Stimulated activated CD8-positive, alpha-beta memory T cell treated with anti-CD3 and anti-CD28 coated beads, Interleukin-4, amount 100 ng/mL, for 24 hours (primary cell): ENCODE results near the gene PDK3.

ENCODE experiments used
- DNase-seq: peaks from one replicate; pipeline ENCODE4 v3.0.0-alpha.2; 2020; ENCODE audit warnings: low read depth

The PDK3 gene

DNA sequence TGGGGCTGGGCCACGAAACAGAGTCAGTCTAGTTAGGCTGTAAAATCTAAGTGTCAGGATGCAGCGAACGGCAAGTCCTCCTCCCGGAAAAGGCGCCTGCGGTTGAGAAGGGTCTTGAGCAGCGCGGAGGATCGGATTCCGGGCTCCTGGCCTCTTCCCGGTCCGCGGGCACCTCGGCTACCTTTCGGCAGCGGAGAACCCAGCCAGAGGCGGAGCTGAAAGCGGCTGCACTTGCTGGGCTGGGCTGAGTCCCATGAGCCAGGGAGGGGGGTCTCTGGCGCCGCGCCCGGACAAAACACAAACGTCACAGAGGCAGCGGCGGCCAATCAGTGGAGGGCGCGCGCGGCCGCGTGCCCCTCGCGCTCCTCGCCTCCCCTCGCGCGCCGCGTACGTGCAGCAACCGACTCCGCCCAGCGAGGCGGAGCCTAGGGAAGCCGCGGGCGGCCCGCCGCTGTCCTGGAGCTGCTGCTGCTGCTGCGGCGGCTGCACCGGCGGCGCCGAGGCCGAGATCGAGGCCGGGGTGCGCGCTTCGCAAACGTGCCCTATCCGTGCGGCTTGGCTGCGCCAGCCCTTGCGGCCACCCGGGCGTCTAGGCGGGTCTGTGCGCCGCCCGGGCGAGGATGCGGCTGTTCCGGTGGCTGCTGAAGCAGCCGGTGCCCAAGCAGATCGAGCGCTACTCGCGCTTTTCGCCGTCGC, at the start of gene PDK3:
Gene PDK3 (plus strand): TSS at position 451 of the 696 bp plus-strand sequence. CDS start 170 bp downstream, at position 621.
- DNase-seq = peak; percentile 76

DNA sequence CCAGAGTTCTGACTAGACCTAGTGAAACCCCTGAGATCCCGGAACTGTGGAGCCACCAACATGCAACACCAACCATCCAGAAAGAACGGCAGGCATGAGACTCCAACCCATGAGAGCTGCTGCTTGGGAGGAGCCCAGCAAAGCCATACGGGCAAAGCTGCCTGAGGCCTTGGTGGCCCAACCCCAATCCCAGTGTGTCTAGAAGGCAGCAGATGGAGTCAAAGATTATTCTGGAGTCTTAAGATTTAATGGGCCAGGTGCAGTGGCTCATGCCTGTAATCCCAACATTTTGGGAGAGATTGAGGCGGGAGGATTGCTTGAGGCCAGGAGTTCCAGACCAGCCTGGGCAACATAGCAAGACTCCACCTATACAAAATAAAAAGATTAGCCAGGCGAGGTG, 49.2 kb upstream of the PDK3 start:
- no peak for DNase-seq

DNA sequence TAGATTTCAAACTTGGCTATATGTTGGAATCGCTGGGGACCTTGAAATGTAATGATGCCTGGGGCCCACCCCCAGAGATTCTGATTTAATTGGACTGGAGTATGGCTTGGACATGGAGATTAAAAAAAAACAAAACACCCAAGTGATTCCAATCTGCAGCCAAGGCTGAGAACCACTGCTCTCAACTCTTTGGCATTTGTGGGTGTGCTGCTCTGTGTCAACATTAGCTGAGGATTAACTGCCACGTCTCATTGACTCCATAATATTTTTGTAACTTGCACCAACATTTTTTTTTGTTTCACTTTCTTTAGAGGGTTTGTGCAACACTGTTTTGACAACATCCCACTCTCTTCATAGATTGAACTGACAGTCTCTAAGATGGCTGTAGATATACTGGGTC, 41.1 kb upstream of the PDK3 start:
- DNase-seq = no peak

DNA sequence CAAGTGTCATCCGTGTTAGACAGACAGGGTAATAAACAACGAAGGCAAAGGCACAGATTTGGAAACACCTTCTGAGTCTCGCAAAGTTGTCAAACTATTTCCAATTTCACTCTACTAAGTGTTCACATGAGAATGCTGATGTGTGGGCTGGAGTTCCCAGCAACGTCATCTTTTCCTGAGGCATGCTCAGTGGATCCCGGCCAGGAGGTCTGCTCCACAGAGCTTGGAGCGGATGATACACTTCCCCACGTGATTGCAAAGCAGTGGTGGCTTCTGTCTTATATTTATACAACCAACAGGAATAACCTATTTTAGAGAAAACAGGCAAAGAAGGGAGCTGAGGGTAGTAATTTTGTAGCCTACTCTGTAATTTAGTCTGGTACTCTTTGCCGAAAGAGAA, 40.1 kb upstream of the PDK3 start:
- DNase-seq = no peak

DNA sequence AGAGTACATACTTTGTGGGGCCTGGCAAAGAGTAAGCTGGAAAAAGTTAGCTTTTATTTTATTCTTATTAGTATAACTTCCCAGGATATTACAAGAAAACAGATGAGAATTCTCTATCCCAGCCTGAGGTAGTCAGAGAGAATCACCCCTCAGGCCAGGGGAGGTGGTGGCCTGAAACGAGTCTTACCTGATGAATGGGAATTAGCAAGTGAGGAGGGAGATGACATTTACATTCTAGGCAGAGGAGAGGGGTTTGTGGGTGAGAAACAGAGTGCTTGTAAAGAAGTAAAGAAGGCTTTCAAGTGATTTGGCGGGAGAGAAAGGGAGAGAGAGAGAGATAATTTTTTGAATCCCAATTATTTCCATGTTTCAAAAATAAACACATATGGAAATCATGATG, 39.3 kb upstream of the PDK3 start:
- DNase-seq = no peak

DNA sequence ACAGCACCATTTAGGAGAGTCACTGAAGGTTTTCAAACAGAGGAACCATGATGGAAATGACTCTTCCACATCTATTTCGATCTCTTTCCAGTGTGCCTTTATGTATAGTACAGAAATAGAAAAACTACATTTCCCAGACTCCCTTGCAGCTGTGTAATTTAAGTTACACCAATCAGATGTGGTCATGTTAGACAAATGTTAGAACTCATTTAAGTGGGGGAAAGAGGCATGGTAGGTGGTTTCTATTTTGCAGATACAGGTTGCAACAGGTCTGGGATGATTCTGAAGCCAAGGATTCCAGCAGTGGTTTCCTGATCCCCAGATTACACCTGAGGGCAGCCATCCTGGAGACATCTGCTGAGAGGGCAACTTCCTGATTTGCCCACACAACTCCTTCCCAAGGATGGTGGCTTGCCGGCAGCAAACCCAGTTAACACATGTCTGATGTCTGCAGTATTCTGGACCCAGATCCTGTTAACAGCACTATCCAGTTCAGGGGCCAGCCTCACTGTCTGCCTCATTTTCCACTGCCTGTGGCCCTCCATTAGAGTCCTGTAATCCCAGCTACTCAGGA, 38.7 kb upstream of the PDK3 start:
- no peak for DNase-seq

DNA sequence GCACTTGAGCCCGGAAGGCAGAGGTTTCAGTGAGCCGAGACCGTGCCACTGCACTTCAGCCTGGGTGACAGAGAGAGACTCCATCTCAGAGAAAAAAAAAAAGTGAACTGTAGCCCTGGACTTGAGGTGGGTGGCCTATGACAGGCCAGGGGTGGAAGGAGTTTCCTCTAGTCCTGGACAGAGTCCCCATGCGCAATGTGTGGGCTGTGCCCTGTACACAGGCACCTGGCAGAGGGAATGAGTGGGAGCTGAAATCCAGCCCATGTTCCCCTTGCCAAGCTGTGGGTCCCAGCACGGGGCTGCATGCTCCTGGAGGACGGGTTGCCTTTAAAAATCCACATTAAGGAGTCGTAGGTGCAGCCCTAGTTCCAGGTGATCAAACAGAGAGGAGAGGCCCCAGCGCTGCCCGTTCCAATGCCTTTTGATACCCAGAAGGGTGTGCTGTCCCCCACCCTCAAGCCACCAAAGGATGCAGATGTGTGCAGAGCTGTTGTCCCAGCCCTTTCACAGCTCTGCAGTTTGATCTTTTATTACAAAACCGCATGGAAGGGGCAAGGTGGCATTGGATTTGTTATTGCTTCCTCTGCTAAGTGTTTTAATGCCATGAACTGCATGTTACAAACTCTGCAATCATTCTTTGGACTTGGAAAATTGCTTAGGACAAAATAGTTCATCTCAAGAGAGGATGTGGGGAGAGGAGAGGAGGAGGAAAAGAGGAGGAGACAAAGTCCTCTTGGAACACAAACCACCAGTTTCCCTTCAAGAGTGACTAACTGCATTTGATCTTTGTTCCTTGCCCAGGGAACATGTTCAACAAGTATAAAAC, 38.0 kb upstream of the PDK3 start:
- no peak for DNase-seq

DNA sequence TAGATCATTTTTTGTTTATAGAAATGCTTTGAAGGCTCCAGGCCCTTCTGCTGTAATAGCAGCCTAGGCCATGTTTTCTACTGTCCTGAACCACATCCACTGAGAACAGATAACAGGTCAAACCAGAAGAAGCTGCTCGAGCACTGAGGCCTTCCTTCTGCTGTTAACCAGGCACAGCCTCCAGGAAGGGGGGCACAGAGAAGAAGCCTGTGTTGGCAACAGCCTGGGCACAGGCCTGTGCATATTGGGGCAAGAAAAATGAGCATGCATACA, 37.4 kb upstream of the PDK3 start:
- DNase-seq = no peak

DNA sequence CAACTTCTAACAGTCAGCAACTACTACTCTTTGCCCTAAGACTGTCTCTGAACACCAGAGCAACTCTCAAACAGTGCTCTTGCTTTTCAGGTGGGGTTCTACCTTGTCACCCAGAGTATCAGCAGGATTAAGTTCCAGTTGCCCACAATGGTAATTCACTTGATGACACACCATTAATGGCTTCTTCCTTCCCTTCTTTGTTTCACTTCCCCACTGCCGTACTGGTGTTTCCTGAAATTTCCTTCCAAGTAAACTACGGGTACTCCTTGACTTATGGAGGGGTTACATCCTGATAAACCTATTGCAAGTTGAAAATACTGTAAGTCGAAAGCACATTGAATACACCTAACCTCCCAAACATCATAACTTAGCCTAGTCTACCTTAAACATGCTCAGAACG, 36.6 kb upstream of the PDK3 start:
- no peak for DNase-seq

DNA sequence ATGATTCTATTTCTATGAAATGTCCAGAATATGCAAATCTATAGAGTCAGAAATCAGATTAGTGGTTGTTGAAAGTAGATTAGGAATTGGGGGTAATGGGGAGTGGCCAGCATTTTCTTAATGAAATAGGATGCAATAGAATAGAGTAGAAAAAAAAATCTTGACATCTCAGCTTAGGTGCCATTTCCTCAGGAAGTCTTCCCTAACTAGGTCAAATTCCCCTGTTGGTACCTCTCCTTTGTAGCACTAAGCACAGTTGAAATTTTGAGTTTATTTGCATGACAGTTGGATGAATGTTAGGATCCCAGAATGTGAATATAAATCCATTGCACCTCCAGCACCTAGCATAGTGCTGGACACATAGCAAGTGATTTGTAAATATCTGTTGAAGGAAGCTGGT, 30.0 kb upstream of the PDK3 start:
- no peak for DNase-seq

DNA sequence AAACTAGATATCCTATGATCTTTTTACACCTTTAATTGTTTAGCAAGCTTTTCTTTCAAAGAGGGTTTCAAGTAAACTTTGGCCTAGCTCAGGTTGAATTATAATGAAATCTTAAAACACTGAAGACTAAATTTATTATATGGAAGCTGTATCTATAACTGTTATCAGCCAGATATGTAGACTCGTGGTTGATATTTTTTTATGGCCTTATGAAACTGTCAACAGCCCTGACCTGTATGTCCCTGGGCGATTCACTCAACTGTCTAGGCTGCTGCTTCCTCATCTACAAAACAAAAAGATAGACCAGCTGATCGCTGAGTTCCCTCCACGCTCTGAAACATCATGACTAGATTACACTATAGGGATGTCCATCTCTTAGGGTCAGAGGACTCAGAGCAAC, 21.2 kb upstream of the PDK3 start:
- no peak for DNase-seq

DNA sequence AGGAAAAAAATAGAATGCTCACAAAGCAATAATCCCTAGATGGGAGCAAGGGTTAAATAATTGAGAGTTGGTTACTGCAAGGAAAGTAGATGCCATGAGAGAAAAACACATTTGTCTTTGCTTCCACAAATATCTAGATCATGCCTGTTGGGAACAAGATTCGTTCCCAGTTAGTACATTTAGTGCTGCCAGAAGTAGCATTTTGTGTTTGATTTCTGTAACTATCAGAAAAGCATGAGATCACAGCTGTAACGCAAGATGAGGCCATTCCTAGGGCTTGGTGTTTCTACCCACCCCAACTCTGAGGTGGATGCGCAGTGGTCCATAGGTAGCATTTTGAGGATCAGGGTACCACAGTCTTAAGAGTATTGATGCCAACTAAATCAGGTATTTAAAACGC, 20.4 kb upstream of the PDK3 start:
- no peak for DNase-seq

DNA sequence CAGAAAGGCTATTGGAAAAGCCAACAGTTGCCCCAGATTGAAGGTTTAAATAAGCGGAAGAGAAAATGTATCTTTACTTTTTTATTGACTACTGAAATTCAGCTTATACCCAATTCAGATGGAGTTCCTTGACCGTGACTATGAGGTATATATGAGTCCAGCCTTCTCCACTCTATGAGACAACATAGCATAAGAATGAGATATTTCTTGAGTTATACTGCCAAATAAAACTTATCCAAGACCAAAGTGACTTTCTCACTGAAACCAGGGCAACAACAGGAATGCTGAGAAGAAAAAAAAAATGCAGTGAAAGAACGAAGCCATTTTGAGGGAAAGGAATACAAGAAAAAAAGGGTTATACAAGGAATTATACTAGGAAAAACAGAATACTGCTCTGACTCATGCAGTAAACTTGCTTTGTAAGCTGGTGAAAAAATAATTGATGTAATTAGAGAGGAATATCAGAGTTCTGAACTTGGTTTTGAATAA, 16.3 kb upstream of the PDK3 start:
- DNase-seq = no peak

DNA sequence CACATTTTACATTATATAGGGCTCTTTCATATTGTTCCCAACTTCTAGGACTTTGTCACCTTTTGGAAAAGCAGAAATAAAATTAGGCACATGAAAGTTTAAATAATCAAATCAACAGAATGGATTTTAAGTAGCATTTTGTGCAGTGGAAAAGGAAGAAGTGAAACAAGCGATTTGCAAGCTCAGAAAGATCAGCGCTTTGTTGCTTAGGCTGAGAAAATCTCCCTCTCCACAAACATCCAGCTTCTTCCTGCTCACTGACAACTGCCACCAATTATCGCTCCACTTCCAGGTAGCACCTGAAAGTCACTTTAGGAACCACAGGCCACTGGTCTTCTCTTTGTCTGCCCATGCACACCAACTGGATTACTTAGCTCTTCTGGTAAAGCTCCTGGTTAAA, 2.0 kb upstream of the PDK3 start:
- DNase-seq = no peak

DNA sequence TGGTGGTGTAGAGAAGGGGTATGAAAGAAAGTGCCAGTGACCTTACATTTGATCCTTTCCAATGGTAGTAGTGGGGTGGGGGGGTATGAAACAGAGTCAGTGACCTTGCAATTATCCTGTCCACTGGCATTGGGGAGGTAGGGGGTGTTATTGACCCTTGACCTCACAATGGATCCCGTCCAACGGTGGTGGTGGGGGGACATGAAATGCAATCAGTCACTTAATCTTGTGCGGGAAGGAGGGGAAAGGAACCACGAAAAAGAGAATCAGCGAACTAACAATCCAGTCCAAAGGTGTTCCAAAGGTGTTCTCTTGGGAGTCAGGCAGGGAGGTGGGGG, 619 bp upstream of the PDK3 start:
- no peak for DNase-seq

DNA sequence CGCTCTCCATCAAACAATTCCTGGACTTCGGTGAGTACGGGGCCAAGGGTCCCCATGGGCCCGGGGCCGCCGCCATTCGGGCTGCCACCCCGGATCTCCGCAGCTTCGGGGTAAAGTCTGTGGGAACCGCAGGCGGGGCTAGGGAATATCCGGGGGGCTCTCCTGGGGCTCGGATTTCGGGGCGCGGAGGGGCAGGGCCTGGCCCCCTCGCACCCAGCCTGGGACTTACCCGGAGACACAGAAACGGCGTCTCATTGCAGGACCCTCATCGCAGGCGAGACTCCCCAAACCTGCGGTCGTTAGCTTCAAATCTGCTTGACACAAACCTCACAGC, 413 bp downstream of the PDK3 start:
- no peak for DNase-seq

DNA sequence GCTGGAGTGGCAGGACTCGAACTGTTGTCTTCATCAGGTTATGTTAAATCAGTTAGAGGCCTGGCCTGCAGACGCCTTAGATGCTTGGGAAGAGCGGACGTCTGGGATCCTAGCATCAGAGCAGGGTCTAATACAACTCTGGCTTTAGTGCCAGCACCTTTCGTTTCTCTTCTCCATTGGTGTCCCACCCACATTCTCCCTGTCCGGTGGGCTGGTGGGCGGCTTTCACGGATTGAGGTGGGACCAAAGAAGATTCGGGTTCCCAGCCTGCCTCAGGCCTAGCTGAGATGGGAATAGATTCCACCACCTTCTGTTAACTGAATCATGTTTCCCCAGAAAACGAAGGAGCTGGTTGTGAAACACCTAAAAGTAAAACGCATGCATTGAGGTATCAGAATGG, 939 bp downstream of the PDK3 start:
- no peak for DNase-seq

DNA sequence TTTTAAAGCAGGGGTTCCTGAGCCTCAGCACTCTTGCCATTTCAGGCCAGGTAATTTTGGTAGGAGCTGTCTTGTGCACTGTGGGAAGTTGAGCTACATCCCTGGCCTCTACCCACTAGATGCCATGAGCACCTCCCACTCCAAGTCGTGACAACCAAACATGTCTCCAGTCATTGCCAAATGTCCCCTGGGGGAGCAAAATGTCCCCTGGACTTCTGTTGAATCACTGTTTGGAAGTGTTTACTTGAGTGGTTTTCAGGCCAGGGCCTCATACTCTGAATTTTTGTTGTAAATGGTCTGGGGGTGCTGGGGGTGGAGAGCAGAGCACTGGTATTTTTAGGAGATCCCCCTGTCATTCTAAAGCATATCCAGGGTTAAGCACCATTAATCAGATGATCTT, 3.2 kb downstream of the PDK3 start:
- DNase-seq = no peak

DNA sequence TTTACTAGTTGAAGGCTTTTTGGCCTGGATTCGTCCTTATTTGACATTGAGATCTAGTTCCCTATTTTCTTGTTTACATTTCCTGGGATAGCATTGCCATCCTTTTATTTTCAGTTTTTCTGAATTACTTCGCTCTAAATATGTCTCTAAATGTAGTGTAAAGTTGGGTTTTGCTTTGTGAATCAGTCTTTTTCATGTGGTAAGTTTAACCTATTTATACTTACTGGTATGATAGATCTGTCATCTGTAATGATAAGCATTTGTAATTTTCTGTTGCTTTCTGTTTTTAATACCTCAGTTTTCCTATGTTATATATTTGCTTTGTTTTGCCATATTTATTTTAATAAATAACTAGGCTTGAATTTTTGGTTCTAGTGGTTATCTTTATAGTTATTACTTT, 6.7 kb downstream of the PDK3 start:
- DNase-seq = no peak

DNA sequence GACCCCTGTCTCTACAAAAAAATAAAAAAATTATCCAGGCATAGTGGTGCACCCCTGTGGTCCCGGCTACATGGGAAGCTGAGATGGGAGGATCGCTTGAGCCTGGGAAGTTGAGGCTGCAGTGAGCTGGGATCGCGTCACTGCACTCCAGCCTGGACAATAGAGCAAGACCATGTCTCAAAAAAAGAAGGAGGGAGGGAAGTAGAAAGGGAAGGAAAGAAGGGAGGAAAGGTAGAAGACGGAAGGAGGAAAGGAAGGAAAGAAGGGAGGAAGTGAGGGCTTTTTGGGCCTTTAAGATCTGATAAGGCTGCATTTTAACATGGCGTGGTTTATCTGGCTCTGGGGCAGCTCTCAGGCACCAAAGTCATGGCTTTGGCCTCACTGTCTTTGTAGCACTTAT, 10.4 kb downstream of the PDK3 start:
- DNase-seq = no peak

DNA sequence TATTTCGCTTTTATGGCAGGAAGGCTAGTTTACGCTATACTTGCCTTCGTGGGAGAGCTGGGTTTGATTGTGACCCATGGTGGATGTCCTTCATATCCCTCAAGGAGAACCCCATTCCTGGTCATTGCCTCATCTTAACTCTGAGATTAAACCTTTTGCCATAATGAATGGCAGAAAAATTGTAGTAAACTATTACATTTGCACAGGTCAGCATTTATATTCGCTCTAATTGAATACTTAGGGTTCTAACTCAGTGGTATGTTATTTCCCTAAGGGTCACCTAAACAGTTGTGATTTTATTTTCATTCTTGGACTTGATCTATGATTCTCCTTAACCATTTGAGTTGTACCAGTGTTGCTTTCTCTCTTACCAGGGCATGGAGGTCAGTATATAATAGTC, 13.4 kb downstream of the PDK3 start:
- no peak for DNase-seq

DNA sequence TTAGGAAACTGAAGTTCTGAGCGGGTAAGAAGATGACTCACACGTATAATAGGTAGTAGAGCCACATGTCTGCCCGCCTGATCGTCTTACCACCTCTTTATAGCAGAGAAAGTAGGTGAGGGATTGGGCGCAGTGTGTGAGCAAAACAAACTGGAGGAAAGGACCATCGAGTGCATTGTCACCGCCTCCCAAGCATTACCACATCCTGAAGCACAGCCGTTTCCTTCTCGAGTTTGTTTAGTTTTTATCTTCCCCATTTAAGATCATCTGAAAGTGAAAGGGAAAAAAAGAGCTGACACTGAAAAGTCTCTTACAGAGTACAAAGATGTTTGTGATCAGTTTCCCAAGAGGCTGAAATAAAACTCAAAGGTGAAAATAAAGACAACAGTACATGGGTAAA, 14.8 kb downstream of the PDK3 start:
- DNase-seq = peak; percentile 38

DNA sequence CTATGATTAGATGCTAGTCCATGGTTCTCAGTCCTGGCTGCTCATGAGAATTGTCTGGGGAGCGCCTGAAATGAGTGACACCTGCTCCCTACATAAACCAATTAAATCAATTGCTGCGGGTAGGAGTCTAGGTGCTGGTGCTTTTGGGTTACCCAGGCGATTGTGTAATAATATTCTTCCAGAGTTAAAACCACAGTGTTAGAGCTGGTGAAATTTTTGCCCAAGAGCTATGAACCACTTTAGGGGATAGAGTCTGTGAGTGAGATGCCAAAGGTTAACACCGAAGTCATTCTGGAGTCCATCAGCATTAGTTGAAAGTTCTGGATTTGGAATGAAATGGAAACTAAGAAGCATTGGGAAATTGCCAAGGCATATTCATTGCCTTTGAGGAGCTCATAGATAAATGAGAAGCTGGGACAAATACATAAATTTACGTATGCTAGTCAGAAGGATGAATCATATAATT, 15.3 kb downstream of the PDK3 start:
- no peak for DNase-seq
